ENCODE measurements around the gene BSCL2.
"Not testable (repeated sequence)": the region's sequence is repeated elsewhere in the genome, so short reads cannot be mapped to it uniquely, and the experiment has no call there.

Gene BSCL2

GRCh38 chr11:62656796-62657429 lies 50.3 kb downstream of the BSCL2 start:
- no peak for DNase-seq (ENCODE audit: low read depth in 3 of 3)

- no peak for DNase-seq (ENCODE audit: low read depth in 3 of 3)
These were observed 52.9 kb downstream of the BSCL2 start for GRCh38 chr11:62654297-62654696.

GRCh38 chr11:62652161-62653006 lies 54.8 kb downstream of the BSCL2 start:
- no peak for DNase-seq (ENCODE audit: low read depth in 3 of 3)

GRCh38 chr11:62650283-62650682 lies 56.9 kb downstream of the BSCL2 start:
- DNase-seq (ENCODE audit: low read depth in 3 of 3): not testable (repeated sequence)

- DNase-seq (ENCODE audit: low read depth in 3 of 3): no peak
These were observed 57.7 kb downstream of the BSCL2 start for GRCh38 chr11:62649486-62649885.

- no peak for DNase-seq (ENCODE audit: low read depth in 3 of 3)
These were observed 58.3 kb downstream of the BSCL2 start for GRCh38 chr11:62648967-62649364.

- DNase-seq (ENCODE audit: low read depth in 3 of 3): no peak
These were observed 58.8 kb downstream of the BSCL2 start for GRCh38 chr11:62648185-62648966.

GRCh38 chr11:62647609-62648005 lies 59.6 kb downstream of the BSCL2 start:
- no peak for DNase-seq (ENCODE audit: low read depth in 3 of 3)

- no peak for DNase-seq (ENCODE audit: low read depth in 3 of 3)
These were observed 60.2 kb downstream of the BSCL2 start for GRCh38 chr11:62646825-62647608.

GRCh38 chr11:62645946-62646824 lies 61.0 kb downstream of the BSCL2 start, which contains the start of gene GANAB:
TSS of gene GANAB (minus strand) at chr11:62646613. CDS start at chr11:62646599, 14 bp downstream.
- DNase-seq (ENCODE audit: low read depth in 3 of 3): peak; percentile 98 to 100 (median 100)

GRCh38 chr11:62645671-62645945 lies 61.6 kb downstream of the BSCL2 start:
- DNase-seq (ENCODE audit: low read depth in 3 of 3): no peak

- no peak for DNase-seq (ENCODE audit: low read depth in 3 of 3)
These were observed 63.0 kb downstream of the BSCL2 start for GRCh38 chr11:62644220-62644619.
